ACC112 (cell line): Measurements from ENCODE around the gene ACTN1.

ENCODE experiments used
- H2AFZ ChIP-seq: fragments of 200-600 bp; sonication (generic); one replicate; pipeline ENCODE4 v1.6.0; 2017; ENCODE audit warnings: antibody characterized with exemption, low read length; ENCODE audit not compliant: unreplicated experiment
- H3K27ac ChIP-seq: fragments of 200-600 bp; sonication (generic); 2 replicates; pipeline ENCODE4 v1.5.1; 2014; ENCODE audit warnings: low read depth, mild to moderate bottlenecking, antibody characterized with exemption, low read length, moderate library complexity
- H3K27me3 ChIP-seq: fragments of 200-600 bp; sonication (generic); 2 replicates; pipeline ENCODE4 v1.6.1; 2014; ENCODE audit warnings: mild to moderate bottlenecking, antibody characterized with exemption, low read length, moderate library complexity, mixed read lengths; ENCODE audit not compliant: insufficient read depth
- H3K36me3 ChIP-seq: fragments of 200-600 bp; sonication (generic); 2 replicates; pipeline ENCODE4 v1.6.1; 2016; ENCODE audit warnings: mild to moderate bottlenecking, antibody characterized with exemption, low read length, moderate library complexity, mixed read lengths; ENCODE audit not compliant: insufficient read depth
- H3K4me1 ChIP-seq: fragments of 200-600 bp; sonication (generic); one replicate; pipeline ENCODE4 v1.6.1; 2016; ENCODE audit warnings: low read length, mixed read lengths; ENCODE audit not compliant: insufficient read depth, unreplicated experiment, control insufficient read depth
- H3K4me3 ChIP-seq: fragments of 200-600 bp; sonication (generic); 2 replicates; pipeline ENCODE4 v1.5.1; 2014; ENCODE audit warnings: mild to moderate bottlenecking, low read depth, low read length
- H3K79me2 ChIP-seq: fragments of 200-600 bp; sonication (generic); one replicate; pipeline ENCODE4 v1.6.0; 2016; ENCODE audit warnings: low read length; ENCODE audit not compliant: control insufficient read depth, unreplicated experiment, insufficient read depth

The ACTN1 gene

GRCh38 chr14:68970038-68970612 lies 9.0 kb downstream of the ACTN1 start:
- H3K79me2 ChIP-seq: peaks cover 100% of the 10 kb centered on the region
- H3K4me1 ChIP-seq: peaks cover 66% of the 10 kb centered on the region
- 0 out of 2 replicates have a peak overlapping the region, but pooled peaks have one; percentile 17 for H3K27ac ChIP-seq
- peaks cover 25% of the 10 kb centered on the region; the same call in 1 of the 2 replicates for H3K36me3 ChIP-seq
- no peaks in the 10 kb centered on the region for H3K27me3 ChIP-seq
- H2AFZ ChIP-seq: no peak overlapping the region
- no peak overlapping the region for H3K4me3 ChIP-seq

GRCh38 chr14:68969278-68970033 lies 9.6 kb downstream of the ACTN1 start:
- Histone ChIP-seq H3K36me3 (peaks cover 18% of the 10 kb centered on the region; the same call in 1 of the 2 replicates), H3K4me3 (no peak overlapping the region), H3K79me2 (peaks cover 100% of the 10 kb centered on the region), H3K27me3 (no peaks in the 10 kb centered on the region), H3K27ac (0 out of 2 replicates have a peak overlapping the region, but pooled peaks have one; percentile 6), H2AFZ (no peak overlapping the region), H3K4me1 (peaks cover 62% of the 10 kb centered on the region)

- Histone ChIP-seq H3K79me2 (peaks cover 100% of the 10 kb centered on the region), H3K27ac (no peak overlapping the region), H3K4me3 (no peak overlapping the region), H2AFZ (no peak overlapping the region), H3K27me3 (no peaks in the 10 kb centered on the region), H3K36me3 (peaks cover 14% of the 10 kb centered on the region; the same call in 1 of the 2 replicates), H3K4me1 (peaks cover 66% of the 10 kb centered on the region)
These were observed 10.4 kb downstream of the ACTN1 start for GRCh38 chr14:68968721-68969120.

- H2AFZ ChIP-seq: no peak overlapping the region
- no peak overlapping the region for H3K27ac ChIP-seq
- peaks cover 67% of the 10 kb centered on the region for H3K4me1 ChIP-seq
- no peaks in the 10 kb centered on the region for H3K27me3 ChIP-seq
- H3K36me3 ChIP-seq: 0 out of 2 replicates have a peak, but pooled peaks cover 11% of the 10 kb centered on the region
- no peak overlapping the region for H3K4me3 ChIP-seq
- H3K79me2 ChIP-seq: peaks cover 100% of the 10 kb centered on the region
These were observed 11.1 kb downstream of the ACTN1 start for GRCh38 chr14:68968051-68968450.

- no peak overlapping the region for H3K4me3 ChIP-seq
- peaks cover 73% of the 10 kb centered on the region for H3K4me1 ChIP-seq
- no peaks in the 10 kb centered on the region for H3K27me3 ChIP-seq
- H3K27ac ChIP-seq: 0 out of 2 replicates have a peak overlapping the region, but pooled peaks have one; percentile 3
- H3K36me3 ChIP-seq: 0 out of 2 replicates have a peak, but pooled peaks cover 8% of the 10 kb centered on the region
- H3K79me2 ChIP-seq: peaks cover 100% of the 10 kb centered on the region
- H2AFZ ChIP-seq: no peak overlapping the region
These were observed 11.6 kb downstream of the ACTN1 start for GRCh38 chr14:68967459-68967940.

- peaks cover 100% of the 10 kb centered on the region for H3K79me2 ChIP-seq
- no peak overlapping the region for H2AFZ ChIP-seq
- H3K4me3 ChIP-seq: no peak overlapping the region
- no peaks in the 10 kb centered on the region for H3K27me3 ChIP-seq
- H3K4me1 ChIP-seq: peaks cover 79% of the 10 kb centered on the region
- 0 out of 2 replicates have a peak, but pooled peaks cover 8% of the 10 kb centered on the region for H3K36me3 ChIP-seq
- 0 out of 2 replicates have a peak overlapping the region, but pooled peaks have one; percentile 3 for H3K27ac ChIP-seq
These were observed 12.2 kb downstream of the ACTN1 start for GRCh38 chr14:68966872-68967301.

- no peak overlapping the region for H3K27ac ChIP-seq
- no peak overlapping the region for H3K4me3 ChIP-seq
- H3K4me1 ChIP-seq: peaks cover 81% of the 10 kb centered on the region
- H3K79me2 ChIP-seq: peaks cover 100% of the 10 kb centered on the region
- H3K36me3 ChIP-seq: no peaks in the 10 kb centered on the region
- no peak overlapping the region for H2AFZ ChIP-seq
- no peaks in the 10 kb centered on the region for H3K27me3 ChIP-seq
These were observed 13.8 kb downstream of the ACTN1 start for GRCh38 chr14:68965261-68965761.

- H3K27ac ChIP-seq: no peak overlapping the region
- no peaks in the 10 kb centered on the region for H3K27me3 ChIP-seq
- peaks cover 100% of the 10 kb centered on the region for H3K79me2 ChIP-seq
- H3K4me3 ChIP-seq: no peak overlapping the region
- peaks cover 81% of the 10 kb centered on the region for H3K4me1 ChIP-seq
- H3K36me3 ChIP-seq: no peaks in the 10 kb centered on the region
- H2AFZ ChIP-seq: no peak overlapping the region
These were observed 14.6 kb downstream of the ACTN1 start for GRCh38 chr14:68964300-68965093.

- H2AFZ ChIP-seq: no peak overlapping the region
These were observed 16.4 kb downstream of the ACTN1 start for GRCh38 chr14:68962681-68963080.

More at GRCh38 chr14:68962681-68963080, 16.4 kb downstream of the ACTN1 start:
- Histone ChIP-seq H3K27me3 (no peaks in the 10 kb centered on the region), H3K36me3 (no peaks in the 10 kb centered on the region), H3K27ac (peak overlapping the region; percentile 16; the same call in 1 of the 2 replicates), H3K79me2 (peaks cover 100% of the 10 kb centered on the region), H3K4me1 (peaks cover 82% of the 10 kb centered on the region), H3K4me3 (no peak overlapping the region)
